ENCODE data around the gene DIRAS2. TPM values are rescaled to one million over a fixed set of nuclear protein-coding genes. Genes with fewer than 3 reads are reported as not detected.

The DIRAS2 gene
- polyA plus RNA-seq, 1 donor (not counting 4 experiments of a cell fraction or from before 2014, with no cell fraction given) = not detected

- Histone ChIP-seq H3K27me3 (ENCODE audit: control insufficient read depth, extremely low read depth, insufficient read depth, low read length) (peaks cover 21% of the 10 kb centered on the region), H2AFZ (ENCODE audit: control insufficient read depth, low read length) (no peak overlapping the region), H3K79me2 (ENCODE audit: control insufficient read depth, insufficient read depth, low read length) (no peaks in the 10 kb centered on the region), H3K9me1 (ENCODE audit: control insufficient read depth, extremely low read depth, insufficient read depth, low read length) (no peaks in the 10 kb centered on the region), H3K4me3 (ENCODE audit: control insufficient read depth in 2 of 3, extremely low read depth in 1 of 3, insufficient read depth in 2 of 3, low read depth in 1 of 3, low read length in 3 of 3) (no peak overlapping the region), H3K4me1 (ENCODE audit: control insufficient read depth, extremely low read depth, insufficient read depth, low read length) (no peaks in the 10 kb centered on the region), H3K27ac (ENCODE audit: control insufficient read depth, insufficient read depth, low read length) (no peak overlapping the region), H3K36me3 (ENCODE audit: control insufficient read depth in 2 of 2, extremely low read depth in 1 of 2, insufficient read depth in 2 of 2, low read length in 2 of 2) (no peaks in the 10 kb centered on the region), H4K20me1 (ENCODE audit: control insufficient read depth, extremely low read depth, insufficient read depth, low read length) (no peaks in the 10 kb centered on the region), H3K9me3 (ENCODE audit: control insufficient read depth, low read depth, low read length) (no peaks in the 10 kb centered on the region), H3K4me2 (ENCODE audit: control insufficient read depth, extremely low read depth, insufficient read depth, low read depth, low read length) (no peak overlapping the region), H3K9ac (ENCODE audit: control insufficient read depth, extremely low read depth, insufficient read depth, low read length) (no peak overlapping the region)
- DNase-seq (ENCODE audit: low read depth, low spot score) (no peak), FAIRE-seq (no peak)
- TF ChIP-seq CTCF (optimal IDR thresholded peaks at IDR 0.05 in 1 of 3, IDR thresholded peaks at IDR 0.05 in 1 of 3, conservative IDR thresholded peaks at IDR 0.05 in 1 of 3; ENCODE audit: extremely low read depth in 1 of 3, insufficient read depth in 2 of 3, low read length in 3 of 3) (peak in 1 of 3 experiments; percentile 18), EZH2 (IDR thresholded peaks at IDR 0.05; ENCODE audit: low read length) (no peak)
- dilution Hi-C loops (cut with MboI; ENCODE audit: extremely low pct_ligation_motif_present, low sequenced_read_pairs) = no loop called here
Observed at GRCh38 chr9:90665072-90665471, 22.4 kb upstream of the DIRAS2 start.

- Histone ChIP-seq H3K36me3 (ENCODE audit: control insufficient read depth in 2 of 2, extremely low read depth in 1 of 2, insufficient read depth in 2 of 2, low read length in 2 of 2) (no peaks in the 10 kb centered on the region), H3K27ac (ENCODE audit: control insufficient read depth, insufficient read depth, low read length) (no peak overlapping the region), H3K9me3 (ENCODE audit: control insufficient read depth, low read depth, low read length) (no peaks in the 10 kb centered on the region), H3K4me1 (ENCODE audit: control insufficient read depth, extremely low read depth, insufficient read depth, low read length) (peaks cover 5% of the 10 kb centered on the region), H3K79me2 (ENCODE audit: control insufficient read depth, insufficient read depth, low read length) (no peaks in the 10 kb centered on the region), H3K27me3 (ENCODE audit: control insufficient read depth, extremely low read depth, insufficient read depth, low read length) (peaks cover 11% of the 10 kb centered on the region), H3K4me2 (ENCODE audit: control insufficient read depth, extremely low read depth, insufficient read depth, low read depth, low read length) (no peak overlapping the region), H2AFZ (ENCODE audit: control insufficient read depth, low read length) (no peak overlapping the region), H4K20me1 (ENCODE audit: control insufficient read depth, extremely low read depth, insufficient read depth, low read length) (no peaks in the 10 kb centered on the region), H3K9ac (ENCODE audit: control insufficient read depth, extremely low read depth, insufficient read depth, low read length) (no peak overlapping the region), H3K9me1 (ENCODE audit: control insufficient read depth, extremely low read depth, insufficient read depth, low read length) (no peaks in the 10 kb centered on the region), H3K4me3 (ENCODE audit: control insufficient read depth in 2 of 3, extremely low read depth in 1 of 3, insufficient read depth in 2 of 3, low read depth in 1 of 3, low read length in 3 of 3) (no peak overlapping the region)
- TF ChIP-seq EZH2 (IDR thresholded peaks at IDR 0.05; ENCODE audit: low read length) = no peak
- dilution Hi-C loops (cut with MboI; ENCODE audit: extremely low pct_ligation_motif_present, low sequenced_read_pairs) = no loop called here
- FAIRE-seq = no peak
- DNase-seq (ENCODE audit: low read depth, low spot score) = peak; percentile 28
Observed at GRCh38 chr9:90659650-90660364, 17.2 kb upstream of the DIRAS2 start.

- H2AFZ ChIP-seq (ENCODE audit: control insufficient read depth, low read length) = no peak overlapping the region
- DNase-seq (ENCODE audit: low read depth, low spot score) (no peak), FAIRE-seq (no peak)
- no peak overlapping the region for H3K4me3 ChIP-seq (ENCODE audit: control insufficient read depth in 2 of 3, extremely low read depth in 1 of 3, insufficient read depth in 2 of 3, low read depth in 1 of 3, low read length in 3 of 3)
- H3K9me1 ChIP-seq (ENCODE audit: control insufficient read depth, extremely low read depth, insufficient read depth, low read length) = no peaks in the 10 kb centered on the region
- no peak overlapping the region for H3K9ac ChIP-seq (ENCODE audit: control insufficient read depth, extremely low read depth, insufficient read depth, low read length)
- peaks cover 5% of the 10 kb centered on the region for H3K4me1 ChIP-seq (ENCODE audit: control insufficient read depth, extremely low read depth, insufficient read depth, low read length)
- H3K27ac ChIP-seq (ENCODE audit: control insufficient read depth, insufficient read depth, low read length) = no peak overlapping the region
- TF ChIP-seq EZH2 (IDR thresholded peaks at IDR 0.05; ENCODE audit: low read length) (no peak), CTCF (optimal IDR thresholded peaks at IDR 0.05 in 1 of 3, IDR thresholded peaks at IDR 0.05 in 1 of 3, conservative IDR thresholded peaks at IDR 0.05 in 1 of 3; ENCODE audit: extremely low read depth in 1 of 3, insufficient read depth in 2 of 3, low read length in 3 of 3) (no peak)
- no peaks in the 10 kb centered on the region for H3K9me3 ChIP-seq (ENCODE audit: control insufficient read depth, low read depth, low read length)
- no peak overlapping the region for H3K4me2 ChIP-seq (ENCODE audit: control insufficient read depth, extremely low read depth, insufficient read depth, low read depth, low read length)
- no peaks in the 10 kb centered on the region for H4K20me1 ChIP-seq (ENCODE audit: control insufficient read depth, extremely low read depth, insufficient read depth, low read length)
- no peaks in the 10 kb centered on the region for H3K79me2 ChIP-seq (ENCODE audit: control insufficient read depth, insufficient read depth, low read length)
- dilution Hi-C loops (cut with MboI; ENCODE audit: extremely low pct_ligation_motif_present, low sequenced_read_pairs) = no loop called here
- no peaks in the 10 kb centered on the region for H3K36me3 ChIP-seq (ENCODE audit: control insufficient read depth in 2 of 2, extremely low read depth in 1 of 2, insufficient read depth in 2 of 2, low read length in 2 of 2)
- H3K27me3 ChIP-seq (ENCODE audit: control insufficient read depth, extremely low read depth, insufficient read depth, low read length) = peaks cover 11% of the 10 kb centered on the region
Observed at GRCh38 chr9:90658783-90659182, 16.2 kb upstream of the DIRAS2 start.

Measured in keratinocyte (primary cell).